Coronary artery (tissue), 2 donors: ENCODE data around the gene PICALM.

Experiments used
- DNase-seq: peaks from one replicate; pipeline ENCODE4 v3.0.0-alpha.2; 2017; ENCODE audit warnings: low spot score
- H3K27ac ChIP-seq, 2 donors: fragments of 200-600 bp; sonication (generic); one replicate each; pipeline ENCODE4 v1.5.1; 2016 to 2019
- H3K4me3 ChIP-seq: fragments of 200-600 bp; sonication (generic); 2 replicates; pipeline ENCODE4 v1.5.1; 2016; ENCODE audit warnings: mild to moderate bottlenecking, moderate library complexity
- CTCF ChIP-seq: fragments of 200-600 bp; sonication (generic); IDR thresholded peaks from one replicate; pipeline ENCODE4 v1.5.1; 2019; ENCODE audit warnings: antibody characterized with exemption

The PICALM gene

GRCh38 chr11:86037743-86038142, 31.1 kb downstream of the PICALM start:
- Histone ChIP-seq H3K4me3 (no peak overlapping the region), H3K27ac (no peak overlapping the region)
- TF ChIP-seq CTCF: no peak
- no peak for DNase-seq

DNA sequence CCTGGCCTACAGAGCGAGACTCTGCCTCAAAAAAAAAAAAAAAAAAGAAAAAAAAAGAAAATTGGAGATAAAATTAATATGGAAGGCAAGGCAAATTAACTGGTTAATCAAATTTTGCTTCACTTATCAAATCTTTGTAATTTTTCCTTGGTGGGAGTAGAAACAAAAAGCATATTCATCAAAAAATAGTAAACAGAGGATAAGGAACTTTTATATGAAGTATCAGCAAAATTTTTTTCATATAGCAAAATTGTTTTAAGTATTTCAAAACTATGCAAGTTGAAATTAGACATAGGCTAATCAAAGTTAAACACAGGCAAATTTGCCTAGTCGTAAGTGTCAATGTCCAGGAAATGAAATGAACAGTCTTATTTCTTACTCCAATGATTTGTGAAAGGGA, 33.0 kb downstream of the PICALM start:
- no peak overlapping the region for H3K4me3 ChIP-seq
- TF ChIP-seq CTCF: no peak
- no peak for DNase-seq
- no peak overlapping the region for H3K27ac ChIP-seq

DNA sequence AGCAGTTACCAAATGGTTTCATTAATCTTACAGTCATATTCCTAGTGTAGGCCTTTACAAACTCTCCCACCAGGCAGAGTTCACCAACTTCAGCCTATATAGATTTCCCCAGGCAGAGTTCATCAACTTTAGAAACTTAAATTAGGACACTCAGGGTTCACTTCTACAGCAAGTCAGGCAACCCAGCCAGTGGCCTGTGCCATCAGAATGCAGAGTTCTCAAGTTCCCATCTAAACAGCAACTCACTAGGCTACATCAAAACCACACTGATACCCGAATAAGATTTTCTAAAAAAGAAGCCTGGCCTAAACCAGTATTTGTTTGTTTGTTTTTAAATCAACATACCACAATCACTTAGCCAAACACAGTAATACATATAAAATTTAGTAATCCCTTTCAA, 33.7 kb downstream of the PICALM start:
- H3K27ac ChIP-seq: no peak overlapping the region
- DNase-seq: no peak
- no peak for TF ChIP-seq CTCF
- no peak overlapping the region for H3K4me3 ChIP-seq

GRCh38 chr11:86034710-86035109, 34.2 kb downstream of the PICALM start:
- no peak for TF ChIP-seq CTCF
- Histone ChIP-seq H3K27ac (no peak overlapping the region), H3K4me3 (no peak overlapping the region)
- DNase-seq: no peak

GRCh38 chr11:86021377-86021776, 47.5 kb downstream of the PICALM start:
- no peak overlapping the region for H3K27ac ChIP-seq
- TF ChIP-seq CTCF: no peak
- DNase-seq: no peak
- no peak overlapping the region for H3K4me3 ChIP-seq

GRCh38 chr11:86018249-86018648, 50.6 kb downstream of the PICALM start:
- H3K4me3 ChIP-seq: no peak overlapping the region
- no peak for DNase-seq
- H3K27ac ChIP-seq: no peak overlapping the region
- no peak for TF ChIP-seq CTCF

GRCh38 chr11:86016451-86016850, 52.4 kb downstream of the PICALM start:
- Histone ChIP-seq H3K4me3 (no peak overlapping the region), H3K27ac (no peak overlapping the region)
- no peak for DNase-seq
- no peak for TF ChIP-seq CTCF
